Fibroblast of pulmonary artery (primary cell): ENCODE data around the gene QRFP.

Source experiments
- DNase-seq: peaks from one replicate; pipeline ENCODE4 v3.0.0-alpha.2; 2010; ENCODE audit warnings: low read depth
- H3K4me3 ChIP-seq: replicated peaks from 2 replicates; pipeline ENCODE4 v1.5.1; 2011; ENCODE audit warnings: low read depth, mild to moderate bottlenecking, control low read depth, low read length, moderate library complexity
- TF ChIP-seq, protein P1 (sequence below): IDR thresholded peaks from 2 replicates; pipeline ENCODE4 v1.5.1; 2011; ENCODE audit warnings: mild to moderate bottlenecking, control low read depth, low read length, inconsistent platforms; ENCODE audit errors: missing control alignments

Gene QRFP

DNA sequence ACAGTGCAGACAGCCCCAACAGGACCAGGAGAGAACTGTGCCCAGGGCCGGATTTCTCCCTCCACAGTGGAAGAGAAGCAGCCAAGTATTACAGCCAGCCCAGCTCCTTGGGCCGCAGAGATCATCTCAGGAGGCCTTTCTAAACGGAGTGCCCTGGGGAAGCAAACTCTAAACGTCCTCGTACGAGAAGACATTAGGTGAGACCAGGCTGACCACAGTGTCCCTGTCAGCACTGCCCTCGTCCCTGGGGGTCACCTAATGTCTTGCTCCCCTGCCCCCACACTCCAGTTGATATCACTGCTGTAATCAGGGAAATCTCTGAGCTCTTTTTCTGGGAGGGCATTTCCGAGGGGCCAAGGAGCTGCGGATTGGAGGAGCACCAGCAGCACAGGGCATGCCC lies 6.5 kb downstream of the QRFP start:
- TF ChIP-seq, protein P1, sequence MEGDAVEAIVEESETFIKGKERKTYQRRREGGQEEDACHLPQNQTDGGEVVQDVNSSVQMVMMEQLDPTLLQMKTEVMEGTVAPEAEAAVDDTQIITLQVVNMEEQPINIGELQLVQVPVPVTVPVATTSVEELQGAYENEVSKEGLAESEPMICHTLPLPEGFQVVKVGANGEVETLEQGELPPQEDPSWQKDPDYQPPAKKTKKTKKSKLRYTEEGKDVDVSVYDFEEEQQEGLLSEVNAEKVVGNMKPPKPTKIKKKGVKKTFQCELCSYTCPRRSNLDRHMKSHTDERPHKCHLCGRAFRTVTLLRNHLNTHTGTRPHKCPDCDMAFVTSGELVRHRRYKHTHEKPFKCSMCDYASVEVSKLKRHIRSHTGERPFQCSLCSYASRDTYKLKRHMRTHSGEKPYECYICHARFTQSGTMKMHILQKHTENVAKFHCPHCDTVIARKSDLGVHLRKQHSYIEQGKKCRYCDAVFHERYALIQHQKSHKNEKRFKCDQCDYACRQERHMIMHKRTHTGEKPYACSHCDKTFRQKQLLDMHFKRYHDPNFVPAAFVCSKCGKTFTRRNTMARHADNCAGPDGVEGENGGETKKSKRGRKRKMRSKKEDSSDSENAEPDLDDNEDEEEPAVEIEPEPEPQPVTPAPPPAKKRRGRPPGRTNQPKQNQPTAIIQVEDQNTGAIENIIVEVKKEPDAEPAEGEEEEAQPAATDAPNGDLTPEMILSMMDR, result no peak

DNA sequence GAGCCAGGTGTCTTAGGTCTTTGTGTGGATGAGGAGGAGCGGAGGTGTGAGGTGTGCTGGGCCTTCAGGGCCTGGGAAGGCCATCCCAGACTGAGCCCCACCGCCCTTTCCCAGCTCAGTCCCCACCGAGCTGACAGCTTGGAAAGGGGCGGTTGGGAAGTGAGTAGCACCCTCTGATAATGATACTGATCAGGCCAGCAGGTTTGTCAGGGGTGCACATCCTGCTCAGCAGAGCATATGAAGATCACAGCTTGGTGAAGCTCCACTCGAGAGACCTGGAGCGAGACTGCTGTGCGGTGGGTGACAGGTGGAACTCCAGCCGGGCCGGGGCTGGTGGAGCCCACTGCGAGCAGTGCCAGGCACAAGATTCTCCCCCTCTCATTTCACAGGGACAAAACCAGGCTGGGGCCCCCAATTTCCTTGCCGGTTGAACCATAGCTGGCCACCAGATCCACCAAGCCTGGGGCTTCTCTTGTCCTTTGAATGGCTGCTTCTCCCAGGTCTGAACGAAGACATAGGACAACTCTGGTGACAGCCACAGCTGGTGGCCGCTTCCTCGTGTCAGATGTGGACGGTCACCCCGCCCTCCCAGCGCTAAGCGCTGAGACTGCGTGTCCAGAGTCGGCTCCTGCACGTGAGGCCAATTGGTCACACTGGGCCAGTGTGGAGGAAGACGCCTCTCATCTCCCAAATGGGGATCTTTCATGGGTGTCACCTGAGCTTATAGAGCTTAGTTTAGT lies 8.3 kb downstream of the QRFP start:
- TF ChIP-seq, protein P1, result no peak
- DNase-seq, result no peak
- H3K4me3 ChIP-seq, result no peak overlapping the region

More for the DNA sequence above, 6.5 kb downstream of the QRFP start:
- no peak overlapping the region for H3K4me3 ChIP-seq
- no peak for DNase-seq

DNA sequence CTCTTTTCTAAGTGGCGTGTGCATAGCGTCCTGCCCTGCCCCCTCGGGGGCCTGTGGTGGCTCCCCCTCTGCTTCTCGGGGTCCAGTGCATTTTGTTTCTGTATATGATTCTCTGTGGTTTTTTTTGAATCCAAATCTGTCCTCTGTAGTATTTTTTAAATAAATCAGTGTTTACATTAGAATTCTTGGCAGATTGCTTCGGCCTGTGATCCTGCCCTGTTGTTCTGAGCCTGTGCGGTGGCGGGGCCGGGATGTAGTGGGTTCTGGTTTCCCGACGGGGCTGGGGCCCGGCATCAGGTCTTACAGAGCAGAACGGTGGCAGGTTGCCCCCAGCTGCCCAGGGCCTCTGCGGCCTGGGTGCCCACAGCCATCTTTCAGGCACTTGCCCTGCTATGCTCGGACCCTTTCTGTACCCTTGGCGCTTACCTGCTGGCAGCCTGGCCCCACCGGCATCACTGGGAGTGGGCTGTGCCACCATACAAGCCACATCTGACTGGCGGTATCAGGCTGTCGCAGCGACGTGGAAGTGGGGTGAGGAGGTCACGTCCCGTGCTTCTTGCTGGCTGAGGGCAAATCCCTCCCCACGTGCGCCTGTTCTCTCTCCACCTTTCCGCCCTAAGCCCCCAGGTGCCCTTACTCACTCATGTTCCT lies 9.0 kb downstream of the QRFP start:
- no peak overlapping the region for H3K4me3 ChIP-seq
- TF ChIP-seq, protein P1, result no peak
- DNase-seq, result no peak

DNA sequence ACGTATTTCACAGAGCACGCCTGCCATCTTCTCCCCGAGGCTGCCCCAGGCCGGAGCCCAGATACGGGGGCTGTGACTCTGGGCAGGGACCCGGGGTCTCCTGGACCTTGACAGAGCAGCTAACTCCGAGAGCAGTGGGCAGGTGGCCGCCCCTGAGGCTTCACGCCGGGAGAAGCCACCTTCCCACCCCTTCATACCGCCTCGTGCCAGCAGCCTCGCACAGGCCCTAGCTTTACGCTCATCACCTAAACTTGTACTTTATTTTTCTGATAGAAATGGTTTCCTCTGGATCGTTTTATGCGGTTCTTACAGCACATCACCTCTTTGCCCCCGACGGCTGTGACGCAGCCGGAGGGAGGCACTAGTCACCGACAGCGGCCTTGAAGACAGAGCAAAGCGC lies 9.6 kb downstream of the QRFP start:
- DNase-seq, result no peak
- TF ChIP-seq, protein P1, result no peak
- H3K4me3 ChIP-seq, result no peak overlapping the region

DNA sequence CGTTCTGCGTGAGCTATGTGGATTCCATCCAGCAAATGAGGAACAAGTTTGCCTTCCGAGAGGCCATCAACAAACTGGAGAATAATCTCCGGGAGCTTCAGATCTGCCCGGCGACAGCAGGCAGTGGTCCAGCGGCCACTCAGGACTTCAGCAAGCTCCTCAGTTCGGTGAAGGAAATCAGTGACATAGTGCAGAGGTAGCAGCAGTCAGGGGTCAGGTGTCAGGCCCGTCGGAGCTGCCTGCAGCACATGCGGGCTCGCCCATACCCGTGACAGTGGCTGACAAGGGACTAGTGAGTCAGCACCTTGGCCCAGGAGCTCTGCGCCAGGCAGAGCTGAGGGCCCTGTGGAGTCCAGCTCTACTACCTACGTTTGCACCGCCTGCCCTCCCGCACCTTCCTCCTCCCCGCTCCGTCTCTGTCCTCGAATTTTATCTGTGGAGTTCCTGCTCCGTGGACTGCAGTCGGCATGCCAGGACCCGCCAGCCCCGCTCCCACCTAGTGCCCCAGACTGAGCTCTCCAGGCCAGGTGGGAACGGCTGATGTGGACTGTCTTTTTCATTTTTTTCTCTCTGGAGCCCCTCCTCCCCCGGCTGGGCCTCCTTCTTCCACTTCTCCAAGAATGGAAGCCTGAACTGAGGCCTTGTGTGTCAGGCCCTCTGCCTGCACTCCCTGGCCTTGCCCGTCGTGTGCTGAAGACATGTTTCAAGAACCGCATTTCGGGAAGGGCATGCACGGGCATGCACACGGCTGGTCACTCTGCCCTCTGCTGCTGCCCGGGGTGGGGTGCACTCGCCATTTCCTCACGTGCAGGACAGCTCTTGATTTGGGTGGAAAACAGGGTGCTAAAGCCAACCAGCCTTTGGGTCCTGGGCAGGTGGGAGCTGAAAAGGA lies 10.9 kb downstream of the QRFP start:
- H3K4me3 ChIP-seq, result no peak overlapping the region
- TF ChIP-seq, protein P1, result no peak
- DNase-seq, result no peak

DNA sequence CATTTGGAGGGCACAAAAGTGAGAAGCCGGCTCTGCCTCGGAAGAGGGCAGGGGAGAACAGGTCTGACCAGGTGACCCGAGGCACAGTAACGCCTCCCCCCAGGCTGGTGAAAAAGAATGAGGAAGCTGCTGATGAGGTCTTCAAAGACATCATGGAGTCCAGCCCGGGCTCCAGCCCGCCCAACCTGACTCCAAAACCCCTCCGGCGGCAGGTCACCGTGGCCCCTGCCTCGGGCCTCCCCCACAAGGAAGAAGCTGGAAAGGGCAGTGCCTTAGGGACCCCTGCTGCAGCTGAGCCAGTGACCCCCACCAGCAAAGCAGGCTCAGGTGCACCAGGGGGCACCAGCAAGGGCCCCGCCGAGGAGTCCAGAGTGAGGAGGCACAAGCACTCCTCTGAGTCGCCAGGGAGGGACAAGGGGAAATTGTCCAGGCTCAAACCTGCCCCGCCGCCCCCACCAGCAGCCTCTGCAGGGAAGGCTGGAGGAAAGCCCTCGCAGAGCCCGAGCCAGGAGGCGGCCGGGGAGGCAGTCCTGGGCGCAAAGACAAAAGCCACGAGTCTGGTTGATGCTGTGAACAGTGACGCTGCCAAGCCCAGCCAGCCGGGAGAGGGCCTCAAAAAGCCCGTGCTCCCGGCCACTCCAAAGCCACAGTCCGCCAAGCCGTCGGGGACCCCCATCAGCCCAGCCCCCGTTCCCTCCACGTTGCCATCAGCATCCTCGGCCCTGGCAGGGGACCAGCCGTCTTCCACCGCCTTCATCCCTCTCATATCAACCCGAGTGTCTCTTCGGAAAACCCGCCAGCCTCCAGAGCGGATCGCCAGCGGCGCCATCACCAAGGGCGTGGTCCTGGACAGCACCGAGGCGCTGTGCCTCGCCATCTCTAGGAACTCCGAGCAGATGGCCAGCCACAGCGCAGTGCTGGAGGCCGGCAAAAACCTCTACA lies 11.8 kb downstream of the QRFP start:
- TF ChIP-seq, protein P1, result no peak
- DNase-seq, result no peak

More for the DNA sequence above, 11.8 kb downstream of the QRFP start:
- H3K4me3 ChIP-seq, result no peak overlapping the region
